Retinal pigment epithelial cell (primary cell): Measurements from ENCODE around the gene HCCS.

Experiments used
- DNase-seq: peaks from one replicate; pipeline ENCODE4 v3.0.0-alpha.2; 2010; ENCODE audit warnings: low read depth
- H3K4me3 ChIP-seq: 2 replicates; pipeline ENCODE4 v1.5.1; 2011; ENCODE audit warnings: mild to moderate bottlenecking, low read length, control low read depth, moderate library complexity
- TF ChIP-seq, protein P1 (sequence below): conservative IDR thresholded peaks from 2 replicates; pipeline ENCODE4 v1.5.1; 2011; ENCODE audit warnings: low read depth, low read length, control low read depth, inconsistent platforms

Gene HCCS

DNA sequence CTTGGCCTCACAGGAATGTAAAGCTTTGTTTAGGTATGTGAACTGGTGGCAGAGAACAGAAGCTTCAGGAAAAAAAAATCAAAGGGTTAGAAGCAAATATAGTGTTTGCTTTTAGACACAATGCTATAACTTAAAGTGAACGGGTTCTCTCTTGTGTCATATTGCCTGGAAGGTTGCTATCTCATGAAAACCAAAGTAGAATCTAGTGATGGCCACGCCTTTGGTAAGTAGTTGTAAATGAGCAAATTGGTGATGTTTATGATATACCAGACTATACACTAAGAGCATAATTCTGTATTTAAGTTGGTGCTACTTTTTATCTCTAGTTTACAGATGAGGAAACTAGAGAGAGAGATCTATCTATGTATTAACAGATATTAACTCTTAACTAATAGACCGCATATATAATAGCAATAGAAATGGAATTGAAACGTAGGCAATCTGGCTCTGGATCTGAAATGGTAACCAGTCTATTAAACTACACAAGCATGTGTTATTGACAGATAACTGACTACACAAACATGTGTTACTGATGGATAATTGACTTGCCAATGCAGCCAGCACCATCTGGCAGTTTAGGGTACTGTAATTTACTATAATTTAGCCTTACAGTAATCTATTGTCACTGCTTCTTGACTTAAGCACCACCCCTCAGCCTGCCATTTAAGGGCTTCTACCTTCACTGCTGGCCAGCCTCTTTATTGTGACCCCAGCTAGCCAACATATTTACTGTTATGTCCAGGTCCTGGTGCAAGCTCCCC, 40.8 kb downstream of the HCCS start:
- no peak overlapping the region for H3K4me3 ChIP-seq
- no peak for DNase-seq
- TF ChIP-seq, protein P1, sequence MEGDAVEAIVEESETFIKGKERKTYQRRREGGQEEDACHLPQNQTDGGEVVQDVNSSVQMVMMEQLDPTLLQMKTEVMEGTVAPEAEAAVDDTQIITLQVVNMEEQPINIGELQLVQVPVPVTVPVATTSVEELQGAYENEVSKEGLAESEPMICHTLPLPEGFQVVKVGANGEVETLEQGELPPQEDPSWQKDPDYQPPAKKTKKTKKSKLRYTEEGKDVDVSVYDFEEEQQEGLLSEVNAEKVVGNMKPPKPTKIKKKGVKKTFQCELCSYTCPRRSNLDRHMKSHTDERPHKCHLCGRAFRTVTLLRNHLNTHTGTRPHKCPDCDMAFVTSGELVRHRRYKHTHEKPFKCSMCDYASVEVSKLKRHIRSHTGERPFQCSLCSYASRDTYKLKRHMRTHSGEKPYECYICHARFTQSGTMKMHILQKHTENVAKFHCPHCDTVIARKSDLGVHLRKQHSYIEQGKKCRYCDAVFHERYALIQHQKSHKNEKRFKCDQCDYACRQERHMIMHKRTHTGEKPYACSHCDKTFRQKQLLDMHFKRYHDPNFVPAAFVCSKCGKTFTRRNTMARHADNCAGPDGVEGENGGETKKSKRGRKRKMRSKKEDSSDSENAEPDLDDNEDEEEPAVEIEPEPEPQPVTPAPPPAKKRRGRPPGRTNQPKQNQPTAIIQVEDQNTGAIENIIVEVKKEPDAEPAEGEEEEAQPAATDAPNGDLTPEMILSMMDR, result no peak

DNA sequence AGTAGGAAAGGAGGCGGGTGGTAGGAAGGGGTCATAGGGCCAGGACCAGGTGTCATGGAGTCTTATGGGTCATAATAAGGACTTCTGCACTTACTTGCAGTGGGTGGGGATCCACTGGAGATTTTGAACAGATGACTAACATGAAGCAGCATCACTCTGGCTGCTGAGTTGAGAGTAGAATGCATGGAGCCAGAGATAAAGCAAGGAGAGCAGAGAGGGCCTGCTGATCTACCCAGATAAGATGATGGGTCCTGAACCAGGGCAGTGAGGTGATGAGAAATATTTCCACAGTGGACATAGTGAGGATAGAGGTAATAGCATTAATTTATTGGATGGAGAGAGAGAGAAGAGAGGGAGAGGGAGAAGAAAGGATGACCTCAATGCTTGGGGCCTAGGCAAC, 48.0 kb downstream of the HCCS start:
- no peak overlapping the region for H3K4me3 ChIP-seq
- TF ChIP-seq, protein P1, result no peak
- no peak for DNase-seq

DNA sequence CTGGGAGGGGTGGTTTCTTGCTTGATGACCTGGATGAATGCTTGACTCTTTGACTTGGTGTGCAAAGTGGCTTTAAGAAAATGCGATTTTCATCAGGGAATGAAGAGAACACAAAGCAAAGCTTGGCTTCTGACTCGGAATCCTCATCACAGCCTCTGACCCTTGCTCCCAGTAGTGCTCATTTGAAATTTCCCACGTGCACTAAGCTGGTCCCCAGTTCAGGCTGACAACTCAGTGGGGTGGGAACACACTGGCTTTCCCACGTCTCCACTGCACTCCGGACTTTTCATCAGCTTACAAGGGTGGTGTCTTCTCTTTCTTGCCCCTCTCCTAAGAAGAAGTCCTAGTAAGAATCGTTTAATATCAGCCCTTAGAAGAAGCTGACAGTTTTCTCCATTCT, 53.3 kb downstream of the HCCS start:
- H3K4me3 ChIP-seq, result no peak overlapping the region
- TF ChIP-seq, protein P1, result no peak
- no peak for DNase-seq

DNA sequence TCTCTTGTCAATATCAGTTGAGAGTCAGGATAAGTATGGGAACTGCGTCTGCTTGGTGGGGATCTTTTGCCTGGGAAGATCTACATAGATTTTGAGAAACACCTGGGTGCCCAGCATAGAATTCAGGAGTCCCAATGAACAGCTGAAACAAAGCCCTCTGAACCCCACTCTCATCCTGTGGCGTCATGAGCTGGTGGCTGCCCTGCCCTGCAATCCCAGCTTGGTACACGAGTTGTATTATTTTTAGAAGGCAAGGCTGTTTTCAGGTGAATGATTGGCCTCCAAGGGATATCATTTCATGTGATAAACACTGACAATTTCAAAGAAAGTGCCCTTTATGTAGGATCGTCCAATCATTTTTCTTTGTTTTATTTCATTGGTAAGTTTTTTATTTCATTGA, 60.8 kb downstream of the HCCS start:
- no peak for DNase-seq
- TF ChIP-seq, protein P1, result no peak
- H3K4me3 ChIP-seq, result no peak overlapping the region

DNA sequence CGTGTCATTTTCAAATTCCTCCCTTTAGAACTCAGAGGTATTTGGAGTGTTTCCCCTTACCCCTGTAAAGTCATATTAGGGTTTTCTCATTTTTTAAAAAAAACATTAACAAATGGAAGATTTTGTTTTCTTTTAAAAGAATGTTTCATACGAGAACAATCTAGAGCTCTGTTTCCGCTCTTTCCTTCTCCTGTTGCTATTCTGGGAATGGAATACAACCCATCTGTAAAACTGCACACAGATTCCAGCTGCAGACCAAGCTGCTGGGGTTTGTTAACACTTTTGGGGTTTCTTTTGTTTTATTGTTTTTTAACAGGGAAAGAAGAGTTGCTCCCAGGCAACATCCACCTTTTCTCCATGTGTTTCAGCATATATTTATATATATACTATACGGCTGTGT, 61.3 kb downstream of the HCCS start:
- H3K4me3 ChIP-seq, result no peak overlapping the region
- TF ChIP-seq, protein P1, result no peak
- DNase-seq, result no peak
